ENCODE data around the gene NUB1. TPM values are rescaled to one million over a fixed set of nuclear protein-coding genes. Genes with fewer than 3 reads are reported as not detected.

Gene NUB1, protein sequence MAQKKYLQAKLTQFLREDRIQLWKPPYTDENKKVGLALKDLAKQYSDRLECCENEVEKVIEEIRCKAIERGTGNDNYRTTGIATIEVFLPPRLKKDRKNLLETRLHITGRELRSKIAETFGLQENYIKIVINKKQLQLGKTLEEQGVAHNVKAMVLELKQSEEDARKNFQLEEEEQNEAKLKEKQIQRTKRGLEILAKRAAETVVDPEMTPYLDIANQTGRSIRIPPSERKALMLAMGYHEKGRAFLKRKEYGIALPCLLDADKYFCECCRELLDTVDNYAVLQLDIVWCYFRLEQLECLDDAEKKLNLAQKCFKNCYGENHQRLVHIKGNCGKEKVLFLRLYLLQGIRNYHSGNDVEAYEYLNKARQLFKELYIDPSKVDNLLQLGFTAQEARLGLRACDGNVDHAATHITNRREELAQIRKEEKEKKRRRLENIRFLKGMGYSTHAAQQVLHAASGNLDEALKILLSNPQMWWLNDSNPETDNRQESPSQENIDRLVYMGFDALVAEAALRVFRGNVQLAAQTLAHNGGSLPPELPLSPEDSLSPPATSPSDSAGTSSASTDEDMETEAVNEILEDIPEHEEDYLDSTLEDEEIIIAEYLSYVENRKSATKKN
- 48.8 and 56.7 TPM in 2 replicates for polyA plus RNA-seq

GRCh38 chr7:151341357-151342101, at the start of gene NUB1:
Gene NUB1, plus strand, starts transcription at chr7:151341812. Its CDS starts 3,538 bp downstream, at chr7:151345350.

DNA sequence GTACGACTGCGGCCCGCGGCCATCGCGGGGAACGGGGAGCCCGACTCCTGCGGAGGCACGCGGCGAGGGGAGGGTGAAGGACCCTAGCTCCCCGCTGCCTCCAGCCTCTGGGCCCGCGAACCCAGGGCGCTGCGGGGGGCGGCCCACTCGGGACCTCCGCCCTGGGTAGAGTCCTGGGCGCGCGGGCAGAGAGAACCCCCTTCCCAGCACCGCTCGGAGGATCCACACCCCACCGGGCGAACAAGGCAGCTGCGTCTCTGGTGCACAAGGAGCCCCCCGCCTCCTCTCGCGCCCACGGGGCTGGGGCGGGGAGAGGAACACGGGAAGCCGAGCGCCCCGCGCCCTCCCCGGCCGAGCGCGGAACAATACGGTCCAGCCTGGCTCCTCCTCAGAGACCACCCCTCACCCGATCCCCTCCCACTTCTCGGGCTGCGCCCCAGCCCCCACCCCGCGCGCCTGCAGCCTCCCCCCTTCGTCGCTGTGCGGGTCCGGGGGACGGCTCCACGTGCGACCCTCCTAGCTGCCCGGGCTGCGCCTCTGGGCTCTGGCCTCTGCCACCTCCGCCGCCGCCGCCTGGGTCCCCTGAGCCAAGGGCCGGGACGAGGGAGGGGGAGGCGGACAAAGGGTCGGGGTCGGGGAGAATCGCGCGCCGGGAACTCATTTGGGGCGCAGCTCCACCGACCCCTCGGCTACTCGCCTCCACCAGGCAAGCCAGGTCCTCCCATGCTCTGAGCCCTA, 68.2 kb downstream of the NUB1 start, which contains the start of gene WDR86:
WDR86 (minus strand) TSS at position 372 of the 738 bp plus-strand sequence. CDS start 449 bp downstream, outside the sequence.

Other genes with a start within 250 kb of the NUB1 start
- gene GBX1, start 174.1 kb upstream of the NUB1 start, polyA plus RNA-seq = not detected in 2 replicates
- not detected in 2 replicates for gene ASB10, start 154.6 kb upstream of the NUB1 start, polyA plus RNA-seq
- not detected in 2 replicates for gene H2BK1, start 131.3 kb upstream of the NUB1 start, polyA plus RNA-seq
- gene ABCF2, start 114.6 kb upstream of the NUB1 start, polyA plus RNA-seq = 11.9 and 16.6 TPM in 2 replicates
- 0.94 and 2.9 TPM in 2 replicates for gene CHPF2, start 109.3 kb upstream of the NUB1 start, polyA plus RNA-seq
- gene SMARCD3, start 93.1 kb upstream of the NUB1 start, polyA plus RNA-seq = 9.6 and 10.6 TPM in 2 replicates
- gene WDR86, start 68.2 kb downstream of the NUB1 start, polyA plus RNA-seq = not detected in 2 replicates
- not detected in 2 replicates for gene CRYGN, start 98.3 kb downstream of the NUB1 start, polyA plus RNA-seq
- gene RHEB, start 178.1 kb downstream of the NUB1 start, polyA plus RNA-seq = 256 and 340 TPM in 2 replicates